HG02759 (cell line): Measurements from ENCODE around the gene HTT.

Experiments used
- ATAC-seq: cut with Tn5 transposase; IDR thresholded peaks from one replicate; pipeline ENCODE4 v1.9.1; 2021; ENCODE audit warnings: mild to moderate bottlenecking, moderate library complexity; ENCODE audit not compliant: unreplicated experiment

The HTT gene

GRCh38 chr4:3245676-3246075 lies 171.2 kb downstream of the HTT start:
- no peak for ATAC-seq

- no peak for ATAC-seq
Measured at GRCh38 chr4:3246458-3247398, 172.2 kb downstream of the HTT start.

- no peak for ATAC-seq
Measured at GRCh38 chr4:3247399-3248177, 173.1 kb downstream of the HTT start.

GRCh38 chr4:3248178-3248480 lies 173.6 kb downstream of the HTT start:
- ATAC-seq, result no peak

- ATAC-seq, result no peak
Measured at GRCh38 chr4:3248811-3249661, 174.6 kb downstream of the HTT start, which contains the start of gene MSANTD1. MSANTD1 (plus strand) TSS chr4:3249159; CDS start chr4:3249223, 64 bp downstream.

- no peak for ATAC-seq
Measured at GRCh38 chr4:3249711-3250437, 175.4 kb downstream of the HTT start.

- no peak for ATAC-seq
Measured at GRCh38 chr4:3250438-3250955, 176.0 kb downstream of the HTT start.

GRCh38 chr4:3250956-3251690 lies 176.6 kb downstream of the HTT start:
- ATAC-seq, result no peak

GRCh38 chr4:3251691-3252479 lies 177.4 kb downstream of the HTT start:
- no peak for ATAC-seq

GRCh38 chr4:3252480-3252828 lies 178.0 kb downstream of the HTT start:
- ATAC-seq, result no peak

- no peak for ATAC-seq
Measured at GRCh38 chr4:3252831-3253641, 178.6 kb downstream of the HTT start.

GRCh38 chr4:3253808-3254207 lies 179.3 kb downstream of the HTT start:
- ATAC-seq, result no peak

- no peak for ATAC-seq
Measured at GRCh38 chr4:3254302-3255131, 180.0 kb downstream of the HTT start.

- no peak for ATAC-seq
Measured at GRCh38 chr4:3255611-3256186, 181.2 kb downstream of the HTT start.

- no peak for ATAC-seq
Measured at GRCh38 chr4:3256230-3257102, 182.0 kb downstream of the HTT start.

GRCh38 chr4:3257103-3257555 lies 182.6 kb downstream of the HTT start:
- peak; percentile 13 for ATAC-seq
